Hepatocyte (in vitro differentiated cells): ENCODE results near the gene CCDC197. TPM values are rescaled to one million over a fixed set of nuclear protein-coding genes. Genes with fewer than 3 reads are reported as not detected.

Experiments used
- DNase-seq: peaks from one replicate; pipeline ENCODE4 v3.0.0-alpha.2; 2016; ENCODE audit warnings: low spot score
- H2AFZ ChIP-seq: fragments of 200-600 bp; sonication (generic); 2 replicates; pipeline ENCODE4 v1.6.0; 2016; ENCODE audit warnings: antibody characterized with exemption, mild to moderate bottlenecking
- H3K27ac ChIP-seq: fragments of 200-600 bp; sonication (generic); 2 replicates; pipeline ENCODE4 v1.5.1; 2016; ENCODE audit warnings: mild to moderate bottlenecking
- H3K27me3 ChIP-seq: fragments of 200-600 bp; sonication (generic); 2 replicates; pipeline ENCODE4 v1.6.1; 2016
- H3K36me3 ChIP-seq: fragments of 200-600 bp; sonication (generic); replicated peaks from 2 replicates; pipeline ENCODE4 v1.5.1; 2016; ENCODE audit warnings: low read depth; ENCODE audit not compliant: insufficient read depth
- H3K4me1 ChIP-seq: fragments of 200-600 bp; sonication (generic); 2 replicates; pipeline ENCODE4 v1.5.1; 2016; ENCODE audit warnings: mild to moderate bottlenecking, moderate library complexity; ENCODE audit not compliant: insufficient read depth
- H3K4me2 ChIP-seq: fragments of 200-600 bp; sonication (generic); 2 replicates; pipeline ENCODE4 v1.6.0; 2016
- H3K4me3 ChIP-seq: fragments of 200-600 bp; sonication (generic); 2 replicates; pipeline ENCODE4 v1.5.1; 2016; ENCODE audit warnings: mild to moderate bottlenecking
- H3K79me2 ChIP-seq: fragments of 200-600 bp; sonication (generic); 2 replicates; pipeline ENCODE4 v1.6.0; 2017; ENCODE audit warnings: mild to moderate bottlenecking
- H3K9me2 ChIP-seq: fragments of 200-600 bp; sonication (generic); replicated peaks from 2 replicates; pipeline ENCODE4 v1.6.0; 2017; ENCODE audit warnings: mild to moderate bottlenecking; ENCODE audit not compliant: insufficient read depth
- H3K9me3 ChIP-seq: fragments of 200-600 bp; sonication (generic); 2 replicates; pipeline ENCODE4 v1.5.1; 2016; ENCODE audit warnings: low read depth, mild to moderate bottlenecking
- H4K20me1 ChIP-seq: fragments of 200-600 bp; sonication (generic); 2 replicates; pipeline ENCODE4 v1.6.0; 2016; ENCODE audit warnings: mild to moderate bottlenecking; ENCODE audit not compliant: insufficient read depth, poor library complexity, severe bottlenecking
- CTCF ChIP-seq: fragments of 200-600 bp; sonication (generic); IDR thresholded peaks from 2 replicates; pipeline ENCODE4 v1.5.1; 2016; ENCODE audit warnings: antibody characterized with exemption, mild to moderate bottlenecking; ENCODE audit not compliant: poor library complexity
- EZH2 ChIP-seq: fragments of 200-600 bp; sonication (generic); IDR thresholded peaks from 2 replicates; pipeline ENCODE4 v1.6.1; 2016; ENCODE audit warnings: antibody characterized with exemption, mild to moderate bottlenecking, borderline replicate concordance
- EZH2phosphoT487 ChIP-seq: fragments of 200-600 bp; sonication (generic); IDR thresholded peaks from one replicate; pipeline ENCODE4 v1.6.1; 2018; ENCODE audit warnings: antibody characterized with exemption, mild to moderate bottlenecking, low read depth, moderate library complexity; ENCODE audit not compliant: unreplicated experiment, severe bottlenecking
- WGBS: methylation state at CpG from one replicate; pipeline ENCODE4 v1.1.6; 2016; ENCODE audit warnings: low lambda C conversion rate; ENCODE audit errors: missing lambda C conversion rate; 5-methylcytosine and 5-hydroxymethylcytosine counted together
- polyA plus RNA-seq: library from polyadenylated mRNA; unstranded; fragments of >200 nt; fragmentation: Nextera tagmentation; extraction: Ambion mirVana; gene quantifications from 2 replicates; pipeline ENCODE4 v1.2.1, GENCODE V29; 2016
- total RNA-seq: library from RNA; depleted of rRNA; stranded (reverse); fragments of >200 nt; gene quantifications from 2 replicates; pipeline ENCODE4 v1.2.3, GENCODE V29; 2014

Gene CCDC197
- total and polyA plus RNA-seq, 2 experiments from 2014 or later, result not detected

- WGBS, result 89% methylated on average over 11 of the region's 11 CpGs
- Histone ChIP-seq H3K36me3 (no peaks in the 10 kb centered on the region), H3K4me2 (no peak overlapping the region), H3K27me3 (no peaks in the 10 kb centered on the region), H4K20me1 (no peaks in the 10 kb centered on the region), H3K4me3 (no peak overlapping the region), H3K9me3 (no peaks in the 10 kb centered on the region), H3K9me2 (no peaks in the 10 kb centered on the region), H2AFZ (no peak overlapping the region), H3K79me2 (no peaks in the 10 kb centered on the region), H3K4me1 (no peaks in the 10 kb centered on the region), H3K27ac (no peak overlapping the region)
- DNase-seq, result no peak
- TF ChIP-seq EZH2phosphoT487 (no peak), EZH2 (no peak), CTCF (no peak)
Observed at GRCh38 chr14:93977790-93978581, 19.1 kb upstream of the CCDC197 start.

- WGBS, result 86% methylated on average over 4 of the region's 4 CpGs
- no peak overlapping the region for H3K27ac ChIP-seq
Observed at GRCh38 chr14:93978735-93979134, 18.4 kb upstream of the CCDC197 start.

GRCh38 chr14:93980456-93981201 is 16.5 kb upstream of the CCDC197 start:
- Histone ChIP-seq H3K4me1 (peaks cover 8% of the 10 kb centered on the region), H3K4me2 (no peak overlapping the region), H3K9me2 (no peaks in the 10 kb centered on the region), H2AFZ (no peak overlapping the region), H4K20me1 (no peaks in the 10 kb centered on the region), H3K79me2 (no peaks in the 10 kb centered on the region), H3K27me3 (no peaks in the 10 kb centered on the region), H3K27ac (no peak overlapping the region), H3K4me3 (no peak overlapping the region), H3K36me3 (no peaks in the 10 kb centered on the region), H3K9me3 (no peaks in the 10 kb centered on the region)
- WGBS, result 88% methylated on average over 10 of the region's 11 CpGs
- TF ChIP-seq EZH2phosphoT487, result no peak
- TF ChIP-seq EZH2, result no peak
- no peak for TF ChIP-seq CTCF
- no peak for DNase-seq

More at GRCh38 chr14:93978735-93979134, 18.4 kb upstream of the CCDC197 start:
- no peaks in the 10 kb centered on the region for H3K36me3 ChIP-seq
- no peaks in the 10 kb centered on the region for H3K4me1 ChIP-seq
- H3K9me2 ChIP-seq, result no peaks in the 10 kb centered on the region
- no peak overlapping the region for H3K4me3 ChIP-seq
- H3K4me2 ChIP-seq, result no peak overlapping the region
- H4K20me1 ChIP-seq, result no peaks in the 10 kb centered on the region
- H2AFZ ChIP-seq, result no peak overlapping the region
- no peak for DNase-seq
- no peaks in the 10 kb centered on the region for H3K79me2 ChIP-seq
- TF ChIP-seq EZH2 (no peak), CTCF (no peak)
- no peaks in the 10 kb centered on the region for H3K27me3 ChIP-seq
- no peaks in the 10 kb centered on the region for H3K9me3 ChIP-seq
